GM12801 (cell line): ENCODE data around the gene PRKCG.

ENCODE experiments used
- TF ChIP-seq, protein P1 (sequence below): IDR thresholded peaks from one replicate; pipeline ENCODE4 v1.5.1; 2011; ENCODE audit warnings: control low read depth; ENCODE audit not compliant: insufficient read length; ENCODE audit errors: extremely low read depth

The PRKCG gene

DNA sequence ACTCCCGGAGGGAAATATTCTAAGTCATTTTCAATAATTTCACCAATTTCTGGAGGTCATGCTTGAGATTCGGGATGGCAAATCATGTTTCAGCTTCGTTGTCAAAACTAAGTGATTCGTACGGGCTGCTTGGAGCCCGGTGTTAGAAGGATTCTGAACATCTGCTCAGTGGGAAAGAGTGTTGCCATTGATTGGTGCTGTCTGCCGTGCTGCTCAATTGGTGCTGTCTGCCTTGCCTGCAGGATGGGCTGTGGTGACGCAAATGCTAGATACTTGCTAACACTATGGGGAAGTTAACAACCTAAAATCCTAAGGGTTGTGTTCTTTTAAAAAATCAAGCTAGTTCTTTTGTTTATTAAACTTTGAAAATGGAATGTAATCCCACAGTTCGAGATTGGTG is 63.4 kb downstream of the PRKCG start:
- TF ChIP-seq, protein P1, sequence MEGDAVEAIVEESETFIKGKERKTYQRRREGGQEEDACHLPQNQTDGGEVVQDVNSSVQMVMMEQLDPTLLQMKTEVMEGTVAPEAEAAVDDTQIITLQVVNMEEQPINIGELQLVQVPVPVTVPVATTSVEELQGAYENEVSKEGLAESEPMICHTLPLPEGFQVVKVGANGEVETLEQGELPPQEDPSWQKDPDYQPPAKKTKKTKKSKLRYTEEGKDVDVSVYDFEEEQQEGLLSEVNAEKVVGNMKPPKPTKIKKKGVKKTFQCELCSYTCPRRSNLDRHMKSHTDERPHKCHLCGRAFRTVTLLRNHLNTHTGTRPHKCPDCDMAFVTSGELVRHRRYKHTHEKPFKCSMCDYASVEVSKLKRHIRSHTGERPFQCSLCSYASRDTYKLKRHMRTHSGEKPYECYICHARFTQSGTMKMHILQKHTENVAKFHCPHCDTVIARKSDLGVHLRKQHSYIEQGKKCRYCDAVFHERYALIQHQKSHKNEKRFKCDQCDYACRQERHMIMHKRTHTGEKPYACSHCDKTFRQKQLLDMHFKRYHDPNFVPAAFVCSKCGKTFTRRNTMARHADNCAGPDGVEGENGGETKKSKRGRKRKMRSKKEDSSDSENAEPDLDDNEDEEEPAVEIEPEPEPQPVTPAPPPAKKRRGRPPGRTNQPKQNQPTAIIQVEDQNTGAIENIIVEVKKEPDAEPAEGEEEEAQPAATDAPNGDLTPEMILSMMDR, result no peak

DNA sequence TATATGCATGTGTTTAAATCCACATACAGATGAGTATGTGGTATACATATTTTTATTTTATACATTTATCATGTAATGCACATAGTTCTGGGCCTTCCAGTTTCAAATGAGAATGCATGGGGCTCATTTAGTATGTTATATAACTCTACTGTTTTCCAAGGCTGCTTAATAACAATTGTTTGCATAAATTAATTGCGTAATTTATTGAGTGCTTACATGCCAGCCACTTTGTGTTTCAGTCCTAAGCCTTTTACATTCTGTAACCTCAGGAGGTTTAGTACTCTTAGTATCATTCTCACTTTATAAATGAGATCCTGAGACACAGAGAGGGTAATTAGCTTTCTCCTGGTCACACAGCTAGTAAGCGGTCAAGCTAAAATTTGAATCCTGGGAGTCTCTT is 64.0 kb downstream of the PRKCG start:
- TF ChIP-seq, protein P1, result no peak

DNA sequence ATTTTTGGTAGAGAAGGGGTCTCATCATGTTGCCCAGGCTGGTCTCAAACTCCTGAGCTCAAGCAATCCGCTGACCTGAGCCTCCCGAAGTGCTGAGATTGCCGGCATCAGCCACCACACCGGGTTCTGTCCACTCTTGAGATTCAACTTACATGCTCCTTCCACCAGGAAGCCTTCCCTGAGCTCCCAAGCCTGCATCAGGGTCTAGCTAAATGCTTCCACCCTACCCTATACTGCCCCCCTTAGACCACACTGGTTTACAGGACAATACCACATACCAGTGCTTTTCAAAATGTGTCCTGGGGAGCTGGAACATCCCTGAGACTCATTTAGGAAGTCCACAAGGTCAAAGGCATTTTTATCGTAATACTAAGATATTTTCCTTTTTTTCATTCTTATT is 65.6 kb downstream of the PRKCG start:
- TF ChIP-seq, protein P1, result no peak

DNA sequence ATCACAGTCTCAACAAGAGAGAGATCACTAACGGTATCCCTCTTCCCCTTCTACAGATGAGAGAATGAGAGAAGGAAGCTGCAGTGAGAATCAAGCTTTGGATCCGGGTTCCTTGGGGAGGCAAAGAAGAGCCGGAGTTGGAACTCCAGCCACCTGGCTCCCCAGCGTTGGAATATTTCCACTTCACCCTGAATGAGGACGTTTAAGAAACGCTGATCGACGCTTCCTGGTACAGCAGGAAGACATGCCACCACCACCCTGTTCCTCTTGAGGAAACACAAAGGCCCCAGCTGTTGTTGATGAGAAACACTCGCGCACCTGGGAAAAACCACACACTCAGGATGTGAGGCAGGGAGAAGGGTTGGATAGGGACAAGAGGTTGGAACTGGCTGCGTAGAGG is 69.4 kb downstream of the PRKCG start:
- TF ChIP-seq, protein P1, result no peak

DNA sequence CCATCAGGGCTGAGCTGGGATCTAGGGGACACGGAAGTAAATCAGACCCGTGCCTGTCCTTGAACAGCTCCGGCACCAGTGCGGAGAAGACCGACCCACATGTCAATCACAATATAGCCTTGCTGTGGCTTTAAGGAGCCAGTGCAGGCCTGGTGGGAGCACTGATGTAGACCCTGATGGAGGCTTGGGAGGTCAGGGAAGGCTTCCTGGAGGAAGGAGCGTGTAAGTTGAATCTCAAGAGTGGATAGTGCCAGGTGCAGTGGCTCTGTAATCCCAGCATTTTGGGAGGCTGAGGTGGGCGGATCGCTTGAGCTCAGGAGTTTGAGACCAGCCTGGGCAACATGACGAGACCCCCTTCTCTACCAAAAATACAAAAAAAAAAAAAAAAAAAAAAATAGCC is 70.0 kb downstream of the PRKCG start:
- TF ChIP-seq, protein P1, result no peak

DNA sequence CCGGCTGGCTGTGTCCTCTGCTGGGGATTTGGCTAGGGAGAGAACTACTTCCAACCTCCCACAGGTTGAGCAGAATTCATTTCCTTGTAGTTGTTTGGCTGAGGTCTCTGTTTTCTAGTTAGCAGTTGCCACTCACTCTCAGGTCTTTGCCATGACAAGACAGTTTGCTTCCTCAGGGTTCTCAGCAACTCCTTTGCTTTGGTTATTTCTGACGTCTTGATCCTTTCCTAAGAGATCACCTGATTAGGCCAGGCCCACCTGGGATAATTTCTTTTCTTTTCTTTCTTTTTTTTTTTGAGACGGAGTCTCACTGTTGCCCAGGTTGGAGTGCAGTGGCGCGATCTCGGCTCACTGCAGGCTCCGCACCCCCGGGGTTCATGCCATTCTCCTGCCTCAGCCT is 71.4 kb downstream of the PRKCG start:
- TF ChIP-seq, protein P1, result no peak
